NCI-H1417 (cell line): Measurements from ENCODE around the gene LONP2.
"Not testable (repeated sequence)": the region's sequence is repeated elsewhere in the genome, so short reads cannot be mapped to it uniquely, and the experiment has no call there.

ENCODE experiments used
- DNase-seq, 3 experiments: peaks; one replicate each; lab custom pipeline; 2025; lab: John Stamatoyannopoulos, UW

Gene LONP2

GRCh38 chr16:48366165-48367093 is 122.3 kb downstream of the LONP2 start:
- peak; percentile 30 to 63 (median 41) for DNase-seq

DNA sequence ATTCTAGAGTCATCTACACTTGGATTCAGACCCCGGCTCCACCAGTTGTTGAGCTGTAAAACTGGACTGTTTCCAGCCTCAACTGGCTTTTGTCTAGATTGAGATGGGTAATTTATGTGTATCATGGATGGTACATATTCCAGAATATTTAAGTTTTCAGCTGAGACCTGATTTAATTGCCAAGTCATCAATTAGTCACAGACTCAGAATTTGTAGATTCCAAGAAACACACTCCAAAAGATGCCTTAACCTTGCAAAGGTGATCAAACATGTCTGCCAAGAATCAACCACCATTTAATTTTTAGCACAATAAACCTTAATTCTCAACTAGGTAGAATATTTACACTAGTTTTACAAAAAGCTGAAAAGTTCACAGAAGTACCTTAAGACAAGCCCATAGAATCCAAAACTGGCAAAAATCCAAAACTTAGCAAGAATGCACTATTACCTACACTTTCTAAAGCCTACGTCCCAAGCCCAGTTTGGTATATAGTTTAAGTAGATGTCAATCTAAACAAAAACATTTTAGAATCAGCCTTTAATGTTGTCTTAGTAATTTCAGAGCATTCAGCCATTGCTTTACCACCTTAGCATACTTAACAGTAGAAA is 123.4 kb downstream of the LONP2 start:
- no peak for DNase-seq

DNA sequence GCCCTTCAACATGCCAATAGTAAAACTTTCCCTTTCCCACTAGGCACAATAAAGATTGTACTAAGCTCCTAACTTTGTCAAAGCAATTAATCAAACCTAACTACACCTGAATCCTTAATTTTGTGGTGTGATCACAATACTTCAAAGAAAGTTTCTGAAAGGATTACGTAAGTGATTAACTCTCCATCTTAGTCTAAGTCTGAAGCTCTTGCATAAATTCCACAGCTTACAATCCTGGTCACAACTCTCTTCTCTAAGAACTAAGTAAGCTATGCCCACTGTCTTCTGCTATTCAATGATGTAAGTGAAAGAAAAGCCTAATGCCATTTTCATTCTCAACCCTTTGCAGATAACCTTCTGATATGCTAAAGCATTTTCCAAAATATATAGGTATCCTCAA is 125.7 kb downstream of the LONP2 start:
- DNase-seq = no peak

DNA sequence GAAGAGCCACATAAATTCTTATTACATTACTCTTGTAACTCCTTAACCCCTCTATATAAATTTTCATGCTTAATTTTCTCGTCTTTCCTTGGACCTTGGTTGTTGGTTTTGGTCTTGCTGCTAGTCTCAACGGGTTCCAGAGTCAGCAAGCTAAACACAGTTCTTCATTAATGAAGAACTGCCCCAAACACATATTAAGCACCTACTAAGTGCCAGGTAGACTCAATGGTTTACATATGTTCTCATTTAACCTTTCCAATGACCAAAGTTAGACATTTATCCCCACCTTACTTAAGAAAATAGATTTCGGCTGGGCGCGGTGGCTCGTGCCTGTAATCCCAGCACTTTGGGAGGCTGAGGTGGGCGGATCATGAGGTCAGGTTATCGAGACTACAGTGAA is 126.1 kb downstream of the LONP2 start:
- no peak for DNase-seq

GRCh38 chr16:48370668-48371392 is 126.7 kb downstream of the LONP2 start:
- DNase-seq = peak in 1 of 3 experiments; percentile 10

- no peak for DNase-seq
Measured at GRCh38 chr16:48371393-48371780, 127.3 kb downstream of the LONP2 start.

DNA sequence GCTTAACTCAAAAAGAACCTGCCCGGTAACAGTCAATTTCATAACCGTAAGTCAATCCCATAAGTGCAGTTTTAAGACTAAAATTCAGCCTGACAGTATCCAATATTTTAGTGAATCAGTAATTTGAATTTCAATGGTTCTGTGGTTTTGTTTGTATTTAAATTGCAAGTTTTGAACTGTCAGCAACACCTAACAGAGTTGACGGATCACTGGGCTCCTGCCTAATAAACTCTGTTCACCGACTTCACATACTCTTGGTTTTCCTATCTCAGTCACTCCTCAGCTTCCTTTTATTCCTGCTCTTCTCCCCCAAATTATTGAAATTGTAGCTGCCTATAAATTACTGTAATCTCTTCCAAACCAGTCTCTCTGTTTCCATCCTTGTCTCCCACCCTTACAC is 128.6 kb downstream of the LONP2 start:
- DNase-seq = no peak

GRCh38 chr16:48373258-48374029 is 129.3 kb downstream of the LONP2 start:
- DNase-seq = no peak

- no peak for DNase-seq
Measured at GRCh38 chr16:48374255-48374654, 130.2 kb downstream of the LONP2 start.

DNA sequence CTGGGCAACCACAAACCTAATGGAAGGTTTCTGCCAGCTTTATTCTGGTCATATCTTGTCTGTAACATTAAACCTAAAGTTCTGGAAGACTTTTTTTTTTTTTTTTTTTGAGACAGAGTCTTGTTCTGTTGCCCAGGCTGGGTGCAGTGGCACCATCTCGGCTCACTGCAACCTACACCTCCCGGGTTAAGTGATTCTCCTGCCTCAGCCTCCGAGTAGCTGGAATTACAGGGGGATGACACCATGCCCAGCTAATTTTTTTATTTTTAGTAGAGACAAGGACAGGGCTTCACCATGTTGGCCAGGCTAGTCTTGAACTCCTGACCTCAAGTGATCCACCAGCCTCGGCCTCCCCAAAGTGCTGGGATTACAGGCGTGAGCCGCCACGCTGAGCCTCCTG is 133.2 kb downstream of the LONP2 start:
- DNase-seq = not testable (repeated sequence)

DNA sequence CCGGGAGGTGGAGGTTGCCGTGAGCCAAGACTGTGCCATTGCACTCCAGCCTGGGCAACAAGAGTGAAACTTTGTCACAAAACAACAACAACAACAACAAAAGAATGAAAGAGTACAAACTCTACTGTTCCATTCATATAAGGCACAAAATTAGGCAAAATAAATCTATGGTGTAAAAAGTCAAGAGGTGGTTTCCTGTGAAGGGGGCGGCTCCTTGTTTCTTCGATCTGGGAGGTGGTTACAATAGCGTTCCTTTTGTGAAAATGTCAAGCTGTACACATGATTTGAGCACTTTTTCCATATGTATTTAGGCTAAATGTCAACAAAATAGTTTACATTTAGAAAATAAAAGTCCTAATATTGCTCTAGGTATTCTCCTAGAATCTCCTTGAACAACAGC is 134.2 kb downstream of the LONP2 start:
- no peak for DNase-seq

- DNase-seq = no peak
Measured at GRCh38 chr16:48378836-48379235, 134.7 kb downstream of the LONP2 start.

GRCh38 chr16:48381201-48381600 is 137.1 kb downstream of the LONP2 start:
- no peak for DNase-seq

- no peak for DNase-seq
Measured at GRCh38 chr16:48382131-48382530, 138.0 kb downstream of the LONP2 start.

DNA sequence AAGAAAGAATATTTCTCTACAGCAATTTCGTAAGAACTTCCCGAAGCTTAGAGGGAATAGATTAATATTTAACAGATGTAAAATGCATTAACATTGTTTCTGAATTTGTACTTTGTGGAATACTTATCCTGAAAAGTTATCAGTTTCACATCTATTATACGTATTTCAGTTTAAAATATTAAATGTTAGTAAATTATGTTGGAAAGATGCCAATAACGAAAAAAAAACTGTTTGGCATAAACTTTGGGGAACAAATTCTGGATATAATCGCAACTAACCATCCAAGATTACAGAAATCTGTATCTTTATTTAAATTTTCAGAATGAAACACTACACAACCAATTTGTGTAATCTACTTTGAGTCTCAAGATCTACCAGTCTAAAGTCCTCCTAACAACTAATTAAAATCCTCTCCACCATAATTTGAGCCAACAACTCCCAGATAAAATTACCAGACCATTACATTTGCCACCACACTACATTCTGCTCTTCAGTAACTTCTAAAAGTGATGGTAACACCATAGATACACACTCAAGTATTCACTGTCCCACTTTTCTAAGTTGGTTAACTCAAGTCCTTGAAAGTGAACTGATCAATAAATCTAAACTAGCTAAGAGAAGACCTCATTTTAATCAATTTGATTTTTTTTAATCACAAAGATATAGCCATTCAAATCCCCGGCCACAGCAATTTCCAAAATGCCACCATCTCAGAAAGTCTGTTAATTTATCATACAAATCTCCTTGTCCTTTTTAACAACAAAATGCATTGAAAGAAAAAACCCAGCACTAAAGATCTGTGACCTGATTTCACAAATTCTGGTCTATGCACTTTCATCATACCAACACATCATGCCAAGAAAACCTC is 139.1 kb downstream of the LONP2 start:
- DNase-seq = no peak

DNA sequence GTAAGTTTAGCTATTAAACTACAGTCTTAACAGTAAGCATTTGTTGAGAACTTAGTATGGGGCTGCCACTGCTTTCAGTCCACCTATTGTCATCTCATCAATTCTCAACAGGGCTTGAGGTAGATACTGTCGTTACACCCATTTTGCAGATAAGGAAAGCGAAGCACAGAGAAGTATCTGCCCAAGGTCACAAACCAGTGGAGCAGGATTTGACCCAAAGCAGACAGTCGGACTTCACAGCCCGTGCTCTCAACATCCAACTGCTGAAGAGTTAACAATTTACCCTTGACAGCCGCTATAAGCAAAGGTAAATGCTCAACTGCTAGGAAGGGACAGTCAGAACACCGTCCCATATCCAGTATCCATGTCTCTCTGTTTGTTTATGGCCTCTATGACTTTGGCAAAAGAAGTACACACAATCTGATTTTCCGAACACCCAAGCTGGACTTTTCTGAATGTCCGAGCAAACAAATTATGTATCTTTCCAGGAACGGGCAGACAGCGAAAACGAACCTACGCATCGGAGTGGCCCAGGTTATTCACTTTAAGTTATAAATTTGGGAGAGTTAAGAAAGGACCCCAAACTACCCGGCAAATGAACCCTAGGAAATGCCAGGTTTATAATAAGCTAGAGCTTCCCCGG is 139.9 kb downstream of the LONP2 start:
- DNase-seq = peak in 2 of 3 experiments; percentile 47 to 72

DNA sequence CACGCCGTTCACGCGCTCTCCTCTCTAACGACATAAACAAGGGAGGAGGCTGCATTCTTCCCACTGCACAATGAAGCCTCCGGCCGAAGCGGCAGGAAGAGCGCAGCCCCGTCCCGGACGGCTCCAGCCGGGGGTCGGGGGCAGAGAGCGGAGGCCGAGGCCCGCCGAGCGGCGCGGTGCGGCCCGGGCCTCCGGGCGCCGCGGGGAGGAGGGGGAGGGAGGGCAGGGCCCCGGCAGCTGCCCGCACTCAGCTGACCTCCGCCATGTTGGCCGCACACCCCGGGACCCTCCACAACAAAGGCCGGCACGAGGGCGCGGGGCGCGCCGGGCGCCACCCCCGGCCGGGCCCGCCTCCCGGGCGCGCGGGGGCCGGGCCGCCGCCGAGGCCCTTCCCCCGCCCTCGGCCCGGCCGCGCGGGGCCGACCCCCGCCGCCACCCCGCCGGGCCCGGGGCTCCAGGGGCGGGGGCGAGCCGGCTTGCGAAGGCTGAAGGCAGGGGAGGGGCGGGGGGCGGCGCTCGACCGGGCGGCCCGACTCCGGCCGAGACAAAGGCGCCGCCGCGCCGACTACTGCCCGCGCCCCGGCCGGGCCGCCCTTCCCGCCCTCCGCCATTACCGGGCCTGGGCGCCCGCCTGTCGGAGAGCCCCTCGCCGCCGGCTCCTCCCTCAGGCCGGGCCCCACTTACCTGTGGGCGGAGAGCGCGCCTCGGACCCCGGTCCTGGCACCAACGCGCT is 140.6 kb downstream of the LONP2 start:
- peak; percentile 52 to 87 (median 80) for DNase-seq

GRCh38 chr16:48385253-48386150 is 141.4 kb downstream of the LONP2 start, which contains the start of gene SIAH1:
Gene SIAH1 (minus strand): TSS chr16:48385413. CDS start chr16:48362428, 22,985 bp downstream.
- DNase-seq = peak; percentile 85 to 89 (median 89)
